ENCODE results near the gene ATRN. TPM values are rescaled to one million over a fixed set of nuclear protein-coding genes. Genes with fewer than 3 reads are reported as not detected.

Gene ATRN
- total and polyA plus RNA-seq, 4 donors = 8.4 to 104 (median 46.0) TPM

DNA sequence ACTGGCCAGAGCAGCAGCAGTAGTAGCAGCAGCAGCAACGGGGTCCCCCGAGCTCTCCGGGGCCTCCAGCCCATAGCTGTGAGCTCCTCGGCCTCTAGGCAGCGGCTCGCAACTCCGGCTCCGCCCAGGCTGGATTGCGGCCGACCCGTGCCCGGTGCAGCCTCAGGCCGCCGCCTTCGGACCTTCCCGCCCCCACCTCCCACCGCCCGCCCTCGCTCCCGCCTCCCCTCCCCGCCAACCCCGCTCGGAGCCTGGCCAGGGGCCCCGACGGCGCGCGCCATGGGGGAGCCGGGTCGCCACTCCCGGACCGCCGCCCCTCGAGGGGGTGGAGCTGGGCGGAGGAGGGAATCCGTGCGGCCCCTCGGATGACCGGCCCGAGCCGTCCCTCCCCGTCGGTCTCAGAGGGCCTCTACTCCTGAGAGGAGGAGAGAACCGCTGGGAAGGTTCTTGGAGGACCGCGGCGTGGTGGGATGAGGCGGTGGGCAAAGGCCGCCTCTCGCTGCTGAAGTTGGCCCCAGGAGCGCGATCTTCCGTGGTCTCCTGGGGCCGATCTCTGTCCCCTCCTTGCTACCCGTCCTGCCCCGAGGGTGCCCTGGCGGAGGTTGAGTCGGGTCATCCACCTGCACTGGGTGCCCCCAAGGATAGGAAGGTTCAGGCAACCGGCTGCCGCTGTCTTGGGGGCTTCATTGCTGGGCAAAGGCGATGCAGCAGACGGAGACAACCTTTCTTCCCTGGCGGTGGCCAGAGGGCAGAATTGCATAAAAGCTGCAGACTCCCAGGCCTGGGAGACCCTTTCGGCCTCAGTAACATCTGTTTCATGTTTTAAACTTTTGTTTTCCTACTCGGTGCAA lies 211.3 kb downstream of the ATRN start, which contains the start of gene ADAM33:
TSS of gene ADAM33 (minus strand) at position 80 of the 851 bp plus-strand sequence. CDS start at position 74, 6 bp downstream.
- peaks cover 0 to 4% (median 4%) of the 10 kb centered on the region in 4 donors for H3K27me3 ChIP-seq (ENCODE audit: control insufficient read depth in 4 of 4, insufficient read depth in 4 of 4, low read length in 3 of 4)
- 10% methylated on average over 65 of the region's 65 CpGs for WGBS
- TF ChIP-seq MAX (IDR thresholded peaks at IDR 0.05) = no peak
- no peak for TF ChIP-seq TAF1 (conservative IDR thresholded peaks at IDR 0.05)
- no peak for TF ChIP-seq FOXA2 (IDR thresholded peaks at IDR 0.05)
- no peak for TF ChIP-seq CTCF (IDR thresholded peaks at IDR 0.05; ENCODE audit: low read depth, low read length, missing input control)
- TF ChIP-seq GABPA (IDR thresholded peaks at IDR 0.05 in 1 of 2, conservative IDR thresholded peaks at IDR 0.05 in 1 of 2) = no peak
- no peak for TF ChIP-seq JUND (IDR thresholded peaks at IDR 0.05)
- TF ChIP-seq FOXA1 (IDR thresholded peaks at IDR 0.05) = no peak
- TF ChIP-seq, protein P1, sequence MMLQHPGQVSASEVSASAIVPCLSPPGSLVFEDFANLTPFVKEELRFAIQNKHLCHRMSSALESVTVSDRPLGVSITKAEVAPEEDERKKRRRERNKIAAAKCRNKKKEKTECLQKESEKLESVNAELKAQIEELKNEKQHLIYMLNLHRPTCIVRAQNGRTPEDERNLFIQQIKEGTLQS (IDR thresholded peaks at IDR 0.05) = no peak
- no peak for TF ChIP-seq NR2F2 (IDR thresholded peaks at IDR 0.05)
- no peak for TF ChIP-seq ZBTB33 (IDR thresholded peaks at IDR 0.05)
- H3K27ac ChIP-seq (ENCODE audit: low read depth in 1 of 2, low read length in 2 of 2) = no peak within 1 kb of the TSS
- no peak within 1 kb of the TSS for H3K9ac ChIP-seq (ENCODE audit: low read depth in 1 of 2, low read length in 2 of 2)
- H3K9me3 ChIP-seq (ENCODE audit: control insufficient read depth in 4 of 4, low read length in 3 of 4) = no peaks in the 10 kb centered on the region
- H3K36me3 ChIP-seq (ENCODE audit: control insufficient read depth in 4 of 4, insufficient read depth in 3 of 4, low read depth in 1 of 4, low read length in 3 of 4) = no peaks in the 10 kb centered on the region
- H3K4me3 ChIP-seq (ENCODE audit: low read depth in 1 of 3, low read length in 3 of 3) = peak within 1 kb of the TSS in 1 of 3 donors; percentile 54
- no peak for DNase-seq (ENCODE audit: low spot score)
- H3K4me1 ChIP-seq (ENCODE audit: control insufficient read depth in 4 of 4, insufficient read depth in 4 of 4, low read length in 3 of 4) = peaks cover 0 to 8% (median 5%) of the 10 kb centered on the region in 4 donors

GRCh38 chr20:3685341-3685740 lies 214.5 kb downstream of the ATRN start:
- Histone ChIP-seq H3K9ac (ENCODE audit: low read depth in 1 of 2, low read length in 2 of 2) (no peak overlapping the region), H3K4me3 (ENCODE audit: low read depth in 1 of 3, low read length in 3 of 3) (no peak overlapping the region), H3K4me1 (ENCODE audit: control insufficient read depth in 4 of 4, insufficient read depth in 4 of 4, low read length in 3 of 4) (peaks cover 0 to 8% (median 5%) of the 10 kb centered on the region in 4 donors), H3K9me3 (ENCODE audit: control insufficient read depth in 4 of 4, low read length in 3 of 4) (no peaks in the 10 kb centered on the region), H3K27me3 (ENCODE audit: control insufficient read depth in 4 of 4, insufficient read depth in 4 of 4, low read length in 3 of 4) (peaks cover 0 to 4% (median 4%) of the 10 kb centered on the region in 4 donors), H3K27ac (ENCODE audit: low read depth in 1 of 2, low read length in 2 of 2) (no peak overlapping the region), H3K36me3 (ENCODE audit: control insufficient read depth in 4 of 4, insufficient read depth in 3 of 4, low read depth in 1 of 4, low read length in 3 of 4) (no peaks in the 10 kb centered on the region)
- WGBS = 60% methylated on average over 7 of the region's 7 CpGs
- no peak for DNase-seq (ENCODE audit: low spot score)
- TF ChIP-seq EGR1 (IDR thresholded peaks at IDR 0.05; ENCODE audit: low read depth in 2 of 2) = no peak
- no peak for TF ChIP-seq HNF4G (IDR thresholded peaks at IDR 0.05)
- TF ChIP-seq HNF4A (conservative IDR thresholded peaks at IDR 0.05) = no peak
- no peak for TF ChIP-seq ZBTB33 (IDR thresholded peaks at IDR 0.05)
- no peak for TF ChIP-seq CTCF (IDR thresholded peaks at IDR 0.05; ENCODE audit: low read depth, low read length, missing input control)
- no peak for TF ChIP-seq YY1 (IDR thresholded peaks at IDR 0.05)
- TF ChIP-seq NR2F2 (IDR thresholded peaks at IDR 0.05) = no peak
- TF ChIP-seq FOXA2 (IDR thresholded peaks at IDR 0.05) = no peak

Data from liver (tissue), 9 donors.